Lower leg skin (tissue), 3 donors: ENCODE results near the gene ATP9A.

Experiments used
- CTCF ChIP-seq, 3 donors: fragments of 450-650 bp; IDR thresholded peaks; one replicate each; pipeline ENCODE4 v1.5.1; 2016; ENCODE audit warnings: antibody characterized with exemption in 3 of 3, mild to moderate bottlenecking in 3 of 3, moderate library complexity in 2 of 3
- POLR2A ChIP-seq, 2 donors: fragments of 450-650 bp; IDR thresholded peaks; one replicate each; pipeline ENCODE4 v1.6.1; 2016 to 2017; ENCODE audit warnings: antibody characterized with exemption in 2 of 2, mild to moderate bottlenecking in 1 of 2, moderate library complexity in 1 of 2

GRCh38 chr20:51797357-51798025 is 29.3 kb upstream of the ATP9A start:
- no peak for TF ChIP-seq CTCF (IDR thresholded peaks at IDR 0.05)
- TF ChIP-seq POLR2A (IDR thresholded peaks at IDR 0.05): no peak
